NCI-H2171 (cell line): ENCODE data around the gene TUBB4A.

Source experiments
- DNase-seq: peaks from one replicate; lab custom pipeline; 2025; lab: John Stamatoyannopoulos, UW

Gene TUBB4A

DNA sequence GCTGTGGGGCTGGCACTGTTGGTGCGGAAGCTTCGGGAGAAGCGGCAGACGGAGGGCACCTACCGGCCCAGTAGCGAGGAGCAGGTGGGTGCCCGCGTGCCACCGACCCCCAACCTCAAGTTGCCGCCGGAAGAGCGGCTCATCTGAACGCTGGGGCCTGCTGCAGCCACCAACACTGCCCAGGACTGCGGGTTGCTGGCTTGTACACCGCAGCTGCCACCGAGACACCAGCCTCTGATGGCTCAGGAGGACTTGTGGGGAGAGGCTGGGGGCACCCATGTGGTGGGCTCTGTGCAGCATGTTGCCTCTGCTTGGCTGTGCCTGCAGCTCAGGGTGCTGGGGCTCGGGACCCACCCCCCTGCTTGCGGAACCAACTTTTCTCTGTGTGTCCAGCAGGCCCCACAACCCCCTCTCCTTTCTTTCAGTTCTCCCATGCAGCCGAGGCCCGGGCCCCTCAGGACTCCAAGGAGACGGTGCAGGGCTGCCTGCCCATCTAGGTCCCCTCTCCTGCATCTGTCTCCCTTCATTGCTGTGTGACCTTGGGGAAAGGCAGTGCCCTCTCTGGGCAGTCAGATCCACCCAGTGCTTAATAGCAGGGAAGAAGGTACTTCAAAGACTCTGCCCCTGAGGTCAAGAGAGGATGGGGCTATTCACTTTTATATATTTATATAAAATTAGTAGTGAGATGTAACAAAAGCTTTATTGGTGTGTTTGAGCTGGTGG lies 35.4 kb downstream of the TUBB4A start:
- no peak for DNase-seq

DNA sequence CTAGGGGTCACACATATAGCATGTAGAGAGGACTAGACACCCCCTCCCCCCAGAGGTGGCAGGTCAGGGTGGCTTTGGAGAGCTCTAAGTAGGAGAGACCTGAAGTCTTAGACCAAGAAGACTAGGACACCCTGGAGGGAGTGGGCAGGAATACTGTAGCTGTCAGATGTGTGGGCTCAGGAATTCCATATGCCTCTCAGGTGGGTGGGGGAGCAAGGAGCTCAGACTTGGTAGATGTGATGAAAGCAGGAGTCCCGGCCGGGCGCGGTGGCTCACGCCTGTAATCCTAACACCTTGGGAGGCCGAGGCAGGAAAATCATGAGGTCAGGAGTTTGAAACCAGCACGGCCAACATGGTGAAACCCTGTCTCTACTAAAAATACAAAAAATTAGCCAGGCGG lies 36.4 kb downstream of the TUBB4A start:
- DNase-seq = no peak

DNA sequence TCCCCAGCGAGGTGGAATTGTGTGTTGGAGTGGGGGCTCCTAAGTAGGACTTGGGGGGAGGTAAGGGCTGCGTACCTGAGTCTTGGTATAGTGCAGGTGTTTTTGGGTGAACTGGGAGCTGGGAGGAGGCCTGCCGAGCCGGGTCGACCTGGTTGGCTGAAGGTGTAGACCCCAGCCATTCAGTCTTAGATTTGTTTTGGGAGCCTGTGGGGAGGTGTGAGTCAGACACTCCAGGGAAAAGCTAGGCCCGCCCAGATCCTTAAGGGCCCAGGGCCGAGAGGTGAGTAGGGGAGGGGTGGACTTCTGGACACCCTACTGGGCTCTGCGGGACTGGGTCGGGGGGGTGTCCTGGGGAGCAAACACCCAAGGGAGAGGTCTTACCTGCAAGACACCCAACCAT lies 37.1 kb downstream of the TUBB4A start:
- no peak for DNase-seq

DNA sequence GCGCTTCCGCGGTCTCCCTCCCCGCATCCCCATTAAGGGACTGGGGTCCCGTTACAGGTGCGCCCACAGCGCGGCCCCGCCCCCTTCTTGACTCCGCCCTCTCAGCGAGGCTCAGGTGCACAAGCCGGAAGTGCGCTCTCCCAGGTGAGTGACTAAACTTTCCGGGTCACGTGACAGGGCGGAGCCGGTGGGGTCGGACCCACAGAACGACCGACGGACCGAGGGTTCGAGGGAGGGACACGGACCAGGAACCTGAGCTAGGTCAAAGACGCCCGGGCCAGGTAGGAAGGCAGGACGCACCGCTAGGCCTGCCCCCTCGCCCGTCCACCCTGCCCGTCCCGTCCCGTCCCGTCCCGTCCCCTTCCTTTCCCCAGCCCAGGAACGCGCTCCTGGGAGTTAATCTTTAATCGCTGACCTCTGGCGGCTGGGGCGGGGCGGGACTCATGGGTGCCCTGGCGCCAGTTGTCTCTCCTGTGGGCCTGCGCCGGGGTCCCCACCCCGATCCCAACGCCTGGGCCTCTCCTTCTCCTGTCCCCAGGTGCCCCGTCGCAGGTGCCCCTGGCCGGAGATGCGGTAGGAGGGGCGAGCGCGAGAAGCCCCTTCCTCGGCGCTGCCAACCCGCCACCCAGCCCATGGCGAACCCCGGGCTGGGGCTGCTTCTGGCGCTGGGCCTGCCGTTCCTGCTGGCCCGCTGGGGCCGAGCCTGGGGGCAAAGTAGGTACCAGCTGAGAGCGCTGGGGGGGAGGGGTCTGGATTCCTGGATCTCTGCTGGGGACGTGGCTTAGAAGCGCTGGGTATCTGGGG lies 37.8 kb downstream of the TUBB4A start, which contains the start of gene CRB3:
Gene CRB3 (plus strand): TSS at position 202 of the 804 bp plus-strand sequence. CDS start 431 bp downstream, at position 633.
- peak; percentile 80 for DNase-seq

DNA sequence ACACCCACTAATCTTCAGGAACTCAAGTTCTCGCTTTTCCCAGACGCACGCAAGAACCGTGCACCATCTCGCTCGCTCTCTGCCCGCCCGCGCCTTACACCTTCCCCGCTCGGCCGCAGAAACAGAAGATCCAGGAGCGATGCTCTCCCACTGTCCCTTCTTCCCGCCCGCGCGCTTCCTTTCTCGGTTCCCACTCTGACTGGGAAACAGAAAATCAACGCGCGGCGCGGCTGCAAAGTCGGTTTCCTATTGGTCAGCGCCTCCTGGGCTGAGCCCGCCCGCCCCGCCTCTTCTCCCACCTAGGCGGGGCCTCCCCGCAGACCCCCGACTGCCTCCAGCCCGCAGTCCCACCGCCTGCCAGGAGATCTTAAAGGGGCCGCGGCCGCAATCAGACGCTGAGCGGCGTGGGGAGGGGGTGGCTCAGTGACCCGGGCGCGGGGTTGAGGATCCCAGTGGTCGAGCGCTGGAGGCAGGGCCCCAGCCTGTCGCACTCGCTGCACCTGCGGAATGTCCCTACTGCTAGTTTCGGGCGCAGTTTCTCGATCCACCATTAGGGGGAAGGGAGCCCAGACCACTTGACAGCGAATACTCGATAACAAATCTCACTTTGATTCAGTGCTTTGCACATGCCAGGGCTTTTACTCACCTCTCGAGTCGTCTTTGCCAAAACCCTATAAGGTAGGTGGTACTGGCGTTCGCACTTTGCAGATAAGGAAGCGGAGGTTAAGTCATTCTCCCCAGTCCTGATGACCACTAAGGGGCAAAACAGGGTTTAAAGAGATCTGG lies 41.8 kb downstream of the TUBB4A start:
- DNase-seq = peak; percentile 97

DNA sequence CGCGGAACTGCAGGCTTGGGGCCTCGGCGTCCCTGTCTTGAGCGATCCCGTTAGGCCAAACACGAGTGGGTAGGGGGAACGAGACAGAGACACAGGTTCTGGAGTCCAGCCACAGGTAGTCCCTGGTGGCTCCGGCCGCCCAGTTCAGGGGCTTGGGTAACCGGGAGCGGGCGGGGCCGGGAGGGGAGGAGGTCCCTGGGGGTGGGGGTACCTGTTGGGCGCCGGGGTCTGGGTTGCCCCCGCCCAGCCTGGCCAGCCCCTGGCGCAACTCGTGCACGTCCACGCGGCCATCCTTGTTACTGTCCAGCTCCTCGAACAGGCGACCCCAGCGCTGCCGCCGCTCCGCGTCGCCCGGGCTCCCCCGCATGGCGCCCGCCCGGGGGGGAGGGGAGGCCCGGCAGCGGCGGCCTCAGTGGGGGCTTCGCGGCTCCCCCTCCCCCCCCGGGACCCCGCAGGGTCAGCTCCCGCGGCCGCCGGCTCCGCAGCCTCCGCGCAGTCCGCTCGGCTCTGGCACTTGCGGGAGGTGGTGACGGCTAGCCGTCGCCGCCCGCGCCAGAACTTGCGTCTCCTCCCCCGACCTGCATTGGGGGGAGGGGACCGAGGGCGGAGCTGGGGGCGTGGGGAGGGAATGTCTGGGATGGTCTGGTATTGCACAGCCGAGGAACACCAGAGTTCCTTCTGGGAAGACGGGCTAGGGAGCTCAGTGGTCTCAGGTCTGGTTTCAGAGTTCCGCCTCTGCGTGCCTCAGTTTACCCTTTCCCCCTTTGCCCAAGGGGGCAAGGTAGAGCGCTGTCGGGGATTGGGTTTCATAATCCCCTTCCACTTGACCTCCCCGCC lies 42.6 kb downstream of the TUBB4A start, which contains the start of gene SLC25A23:
Gene SLC25A23 (minus strand): TSS at position 531 of the 837 bp plus-strand sequence. CDS start 164 bp downstream, at position 367.
- peak; percentile 73 for DNase-seq

DNA sequence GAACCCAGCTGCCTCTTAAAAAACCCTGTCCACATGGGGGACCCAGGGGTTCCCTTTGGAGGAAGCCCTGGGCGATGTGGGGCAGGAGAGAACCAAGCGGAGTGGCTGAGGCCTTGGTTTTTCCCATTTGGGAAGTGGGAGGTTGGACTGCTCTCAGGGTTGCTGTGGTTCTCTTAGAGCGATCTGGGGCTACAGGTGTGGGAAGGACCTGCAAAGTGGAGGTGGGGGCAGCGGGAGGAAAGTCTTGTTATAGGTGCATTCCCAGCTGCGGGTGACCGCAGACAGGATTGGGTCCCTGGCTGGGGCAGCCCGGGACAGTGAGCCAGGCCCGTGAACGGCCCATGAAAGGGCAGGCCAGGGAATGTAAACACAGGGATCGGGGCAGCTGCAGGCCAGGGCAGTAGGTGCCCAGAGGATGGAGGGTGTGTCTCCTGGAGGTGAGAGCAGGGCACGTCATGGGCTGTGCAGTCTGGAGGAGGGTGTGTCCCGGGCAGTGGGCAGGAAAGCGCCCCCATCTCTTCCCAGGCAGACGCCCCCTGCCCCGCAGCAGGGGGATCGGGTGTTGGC lies 43.3 kb downstream of the TUBB4A start:
- no peak for DNase-seq

DNA sequence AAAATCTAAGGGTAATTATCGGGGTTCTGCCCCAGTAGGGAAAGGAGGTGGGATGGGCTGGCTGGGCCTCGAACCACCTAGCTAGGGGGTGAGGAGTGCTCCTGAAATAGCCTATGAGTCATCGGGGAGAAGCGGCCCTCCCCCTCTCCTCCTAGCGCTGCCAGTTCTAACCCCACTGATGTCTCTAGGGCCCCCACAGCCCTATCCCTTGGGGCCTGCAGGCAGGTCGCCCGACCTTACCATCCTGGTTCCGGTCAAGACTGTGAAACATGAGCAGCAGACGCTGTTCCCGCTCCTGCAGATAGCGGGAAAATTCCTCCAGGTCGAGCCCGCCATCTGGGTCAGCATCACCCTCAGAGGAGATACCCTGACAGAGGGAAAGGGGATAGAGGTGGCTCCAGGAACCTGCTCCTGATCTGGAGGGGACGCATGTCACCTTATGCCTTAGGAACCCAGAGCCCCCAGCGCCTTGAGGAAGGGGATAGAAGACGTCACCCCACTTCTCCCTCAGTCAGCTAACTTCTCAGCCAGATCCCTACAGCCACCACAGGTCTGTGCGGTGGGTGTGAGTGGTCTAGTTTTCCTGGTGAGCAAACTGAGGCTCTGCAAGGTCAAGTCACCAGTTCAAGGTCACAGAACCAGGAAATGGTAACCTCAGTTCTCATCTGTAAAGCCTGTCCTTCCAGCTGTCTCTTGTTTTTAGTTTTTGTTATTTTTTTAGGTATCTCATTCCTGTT lies 44.0 kb downstream of the TUBB4A start:
- no peak for DNase-seq

DNA sequence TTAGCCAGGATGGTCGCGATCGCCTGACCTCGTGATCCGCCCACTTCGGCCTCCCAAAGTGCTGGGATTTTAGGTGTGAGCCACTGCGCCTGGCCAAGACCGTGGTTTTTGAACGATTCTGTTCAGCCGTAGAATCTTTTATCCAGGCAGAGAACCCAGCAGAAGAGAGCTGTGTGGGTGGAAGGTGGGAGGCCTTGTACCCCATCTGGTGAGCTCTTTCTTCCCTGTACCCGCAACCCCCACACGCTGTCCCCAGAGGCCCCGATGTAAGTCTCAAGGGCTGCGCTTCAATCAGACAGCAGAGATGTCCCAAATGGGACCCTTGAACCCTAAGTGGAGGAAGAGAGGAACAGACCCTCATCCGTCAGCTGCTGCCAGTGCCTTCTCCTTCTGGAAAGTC lies 46.2 kb downstream of the TUBB4A start:
- DNase-seq = no peak

DNA sequence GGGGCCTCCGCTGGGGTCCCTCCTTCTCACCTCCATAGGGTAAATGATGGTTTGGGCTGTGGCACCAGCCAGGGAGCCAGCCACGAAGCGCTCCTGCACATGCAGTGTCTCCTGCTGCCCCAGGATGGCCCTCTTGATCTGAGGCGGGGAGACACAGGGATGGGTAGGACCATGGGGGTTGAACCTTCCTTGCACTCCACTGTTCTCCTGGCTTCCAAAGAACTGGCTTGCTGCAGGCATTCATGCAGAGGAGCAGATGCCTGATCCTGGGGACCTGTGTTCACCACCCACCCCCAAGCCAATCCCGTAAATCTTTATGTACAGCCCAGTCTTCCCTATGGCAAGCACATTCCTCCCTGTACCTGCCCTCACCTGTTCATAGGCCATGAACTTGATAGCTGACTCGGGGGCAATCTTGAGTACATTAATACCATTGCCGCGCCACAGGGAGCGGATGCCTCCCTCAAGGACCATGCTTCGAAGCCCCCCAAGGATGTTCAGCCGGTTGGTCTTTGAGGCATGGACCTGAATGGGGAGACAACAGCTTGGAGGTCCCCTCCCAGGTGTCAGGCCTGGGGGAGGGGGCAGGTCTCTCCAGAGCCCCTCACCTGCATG lies 48.1 kb downstream of the TUBB4A start:
- no peak for DNase-seq

DNA sequence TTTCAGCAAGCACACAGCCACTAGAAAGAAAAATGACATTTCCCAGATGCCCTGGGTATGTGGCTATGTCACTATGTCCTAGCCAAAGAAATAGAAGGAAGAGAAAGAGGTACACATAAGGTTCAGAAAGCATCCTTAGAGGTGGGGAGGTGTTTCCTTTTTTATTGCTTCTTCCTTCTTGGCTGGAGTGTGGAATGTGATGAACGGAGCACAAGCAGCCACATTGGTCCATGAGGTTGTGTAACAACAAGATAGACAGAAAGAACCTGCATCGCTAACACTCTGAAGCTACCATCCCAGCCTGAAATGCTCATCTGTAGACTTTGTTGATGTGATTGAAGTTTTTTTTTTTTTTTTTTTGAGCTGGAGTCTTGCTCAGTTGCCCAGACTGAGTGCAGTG lies 49.2 kb downstream of the TUBB4A start:
- DNase-seq = no peak

DNA sequence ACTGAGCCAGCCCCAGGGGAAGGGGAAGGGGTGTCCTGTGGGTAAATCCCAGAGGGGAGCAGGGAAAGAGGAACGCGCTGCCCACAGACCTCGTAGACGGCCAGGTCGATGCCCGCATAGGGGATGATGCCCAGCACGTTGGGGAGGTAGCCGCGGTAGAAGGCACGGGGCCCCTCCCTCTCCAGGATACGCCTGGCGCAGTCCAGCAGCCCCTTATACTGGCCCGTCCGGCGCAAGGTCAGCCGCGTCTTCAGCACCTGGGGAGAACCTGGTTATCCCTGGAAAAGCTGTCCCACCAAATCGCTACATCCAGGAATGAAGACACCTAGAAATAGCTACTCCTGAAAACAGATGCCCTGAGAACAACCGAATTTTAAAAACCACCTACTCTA lies 49.9 kb downstream of the TUBB4A start:
- DNase-seq = no peak

DNA sequence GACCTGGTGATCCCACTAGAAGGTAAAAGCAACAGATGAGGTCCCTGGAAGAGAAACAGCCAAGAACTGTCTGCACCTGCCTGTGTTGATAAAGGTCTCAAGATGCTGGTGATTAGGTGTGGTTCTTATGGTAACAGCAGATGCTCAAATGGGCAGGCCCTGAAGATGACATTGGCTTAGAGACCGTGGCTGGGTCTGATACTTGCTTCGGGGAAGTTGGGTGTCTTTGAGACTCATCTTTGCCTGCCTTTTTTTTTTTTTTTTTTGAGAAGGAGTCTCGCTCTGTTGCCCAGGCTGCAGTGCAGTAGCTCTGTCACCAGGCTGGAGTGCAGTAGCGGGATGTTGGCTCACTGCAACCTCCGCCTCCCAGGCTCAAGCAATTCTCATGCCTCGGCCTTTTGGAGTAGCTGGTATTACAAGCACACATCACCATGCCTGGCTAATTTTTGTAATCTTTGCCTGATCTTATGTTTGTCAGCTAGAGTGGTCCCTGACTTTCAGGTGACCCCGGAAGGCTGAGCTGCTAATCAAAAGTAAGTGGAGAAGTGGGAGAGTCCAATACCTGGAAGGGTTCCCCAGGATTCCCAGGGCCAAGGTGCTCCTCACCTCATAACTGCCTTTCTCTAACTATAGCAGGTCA lies 50.4 kb downstream of the TUBB4A start:
- DNase-seq = no peak

DNA sequence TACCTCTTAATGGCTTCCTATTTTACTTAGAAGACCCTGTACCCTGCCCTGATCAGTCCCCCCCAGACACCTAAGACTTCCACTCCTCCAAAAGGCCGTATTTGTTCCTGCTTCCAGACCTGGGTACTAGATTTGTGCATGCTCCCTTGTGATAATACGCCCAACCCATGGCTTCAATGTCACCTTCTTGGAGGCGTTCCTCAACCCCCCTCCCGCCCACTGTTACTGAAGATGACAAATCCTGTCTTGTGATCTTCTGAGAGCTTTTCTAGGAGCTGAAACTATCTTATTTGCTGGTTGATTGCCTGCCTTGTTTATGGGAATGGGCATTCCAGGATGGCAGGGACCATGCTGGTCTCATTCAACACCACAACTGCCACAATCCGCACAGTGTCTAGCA lies 51.9 kb downstream of the TUBB4A start:
- no peak for DNase-seq

DNA sequence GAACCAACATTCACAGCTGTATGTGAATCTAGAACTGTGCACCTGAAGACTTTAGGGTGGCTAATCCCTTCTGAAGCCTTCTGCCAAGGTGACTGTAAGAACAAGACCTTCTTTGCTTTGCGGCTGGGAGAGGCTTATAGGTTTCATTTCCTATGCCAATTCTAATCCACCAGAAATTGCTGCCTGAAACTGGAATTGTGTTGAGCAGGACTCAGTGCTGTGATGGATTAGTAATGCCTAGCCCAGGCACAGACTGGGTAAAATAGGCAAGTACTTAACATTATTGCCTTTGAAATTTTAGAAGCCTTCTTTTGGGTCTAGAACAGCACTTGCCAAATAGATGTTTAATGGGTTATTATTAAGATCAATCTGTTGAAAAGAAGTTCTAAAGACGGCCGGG lies 54.1 kb downstream of the TUBB4A start:
- no peak for DNase-seq

DNA sequence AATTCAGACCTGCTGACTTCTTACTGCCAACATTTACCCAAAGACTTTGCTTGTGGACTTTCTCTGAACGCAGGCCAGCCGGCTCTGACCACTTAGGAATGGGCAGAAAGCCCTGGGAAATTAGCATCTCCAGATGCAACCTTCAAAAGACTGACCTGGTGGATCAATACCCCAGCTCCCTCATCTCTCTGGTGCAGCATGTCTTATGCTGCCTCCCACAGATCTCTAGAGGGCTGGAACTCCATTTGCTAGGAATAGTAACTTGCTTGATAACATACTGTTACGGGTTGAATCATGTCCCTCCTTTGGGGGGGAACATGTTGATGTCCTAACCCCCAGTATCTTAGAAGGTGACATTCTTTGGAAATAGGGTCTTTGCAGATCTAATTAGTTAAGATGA lies 55.7 kb downstream of the TUBB4A start:
- DNase-seq = no peak
